GM21576 (cell line): ENCODE results near the gene PDE9A.
"Not testable (repeated sequence)": the region's sequence is repeated elsewhere in the genome, so short reads cannot be mapped to it uniquely, and the experiment has no call there.

Experiments
- ATAC-seq: cut with Tn5 transposase; IDR thresholded peaks from one replicate; pipeline ENCODE4 v1.9.1; 2021; ENCODE audit warnings: mild to moderate bottlenecking, moderate library complexity; ENCODE audit not compliant: unreplicated experiment

The PDE9A gene

DNA sequence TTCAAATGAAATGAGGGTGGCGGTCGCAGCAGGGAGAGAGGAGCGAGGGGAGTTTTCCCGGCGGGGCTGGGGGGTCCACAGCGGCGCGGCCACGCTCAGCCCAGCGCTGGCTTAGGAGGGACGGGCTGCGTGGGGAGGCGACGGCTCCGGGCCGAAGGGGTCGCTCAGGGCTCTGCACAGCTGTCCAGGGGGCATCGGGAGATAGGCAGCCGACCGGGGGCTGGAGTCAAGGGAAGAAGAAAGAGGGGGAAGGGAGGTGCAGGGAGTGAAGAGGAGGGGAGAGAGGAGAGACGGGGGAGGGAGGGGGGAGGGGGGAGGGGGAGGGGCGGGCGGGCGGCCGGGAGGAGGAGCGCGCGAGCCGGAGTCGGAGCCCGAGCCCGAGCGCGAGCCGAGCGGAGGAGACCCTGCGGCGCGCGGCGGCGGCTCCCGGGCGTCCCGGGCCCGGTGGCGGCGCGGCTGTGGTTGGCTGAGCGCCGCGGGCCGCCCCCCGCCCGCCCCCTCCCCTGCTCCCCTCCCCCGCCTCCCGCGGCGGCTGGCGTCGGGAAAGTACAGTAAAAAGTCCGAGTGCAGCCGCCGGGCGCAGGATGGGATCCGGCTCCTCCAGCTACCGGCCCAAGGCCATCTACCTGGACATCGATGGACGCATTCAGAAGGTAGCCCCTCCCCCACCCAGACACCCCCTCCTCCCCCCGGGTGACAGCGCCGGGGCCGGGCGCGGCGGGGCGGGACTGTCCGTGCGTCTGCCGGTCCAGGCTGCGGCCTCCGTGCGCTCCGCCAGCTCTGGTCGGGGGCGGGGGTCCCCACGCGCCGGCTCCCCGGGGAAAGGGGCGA is at the start of gene PDE9A:
Gene PDE9A, plus strand, starts transcription at position 391 of the 831 bp plus-strand sequence. Its CDS starts 194 bp downstream, at position 585.
- no peak for ATAC-seq

DNA sequence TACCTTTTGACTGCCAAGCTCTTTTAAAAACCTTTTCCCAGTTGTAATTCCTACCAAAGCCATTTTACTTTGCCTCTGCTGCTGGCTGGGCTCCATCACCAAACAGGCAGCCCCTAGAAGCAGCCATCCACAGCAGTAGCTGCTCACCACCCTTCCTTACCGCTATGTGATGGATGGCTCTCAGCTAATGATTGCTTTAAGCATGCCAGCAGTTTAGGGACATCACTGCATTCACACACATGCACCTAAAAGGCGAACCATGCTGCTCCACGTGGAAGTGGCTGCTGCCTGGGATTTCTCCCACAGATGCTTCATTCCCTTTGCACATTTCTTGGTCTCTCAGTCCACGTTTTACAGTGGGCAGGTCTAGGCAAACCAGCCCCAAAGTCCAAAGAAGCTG is 46.3 kb upstream of the PDE9A start:
- no peak for ATAC-seq

DNA sequence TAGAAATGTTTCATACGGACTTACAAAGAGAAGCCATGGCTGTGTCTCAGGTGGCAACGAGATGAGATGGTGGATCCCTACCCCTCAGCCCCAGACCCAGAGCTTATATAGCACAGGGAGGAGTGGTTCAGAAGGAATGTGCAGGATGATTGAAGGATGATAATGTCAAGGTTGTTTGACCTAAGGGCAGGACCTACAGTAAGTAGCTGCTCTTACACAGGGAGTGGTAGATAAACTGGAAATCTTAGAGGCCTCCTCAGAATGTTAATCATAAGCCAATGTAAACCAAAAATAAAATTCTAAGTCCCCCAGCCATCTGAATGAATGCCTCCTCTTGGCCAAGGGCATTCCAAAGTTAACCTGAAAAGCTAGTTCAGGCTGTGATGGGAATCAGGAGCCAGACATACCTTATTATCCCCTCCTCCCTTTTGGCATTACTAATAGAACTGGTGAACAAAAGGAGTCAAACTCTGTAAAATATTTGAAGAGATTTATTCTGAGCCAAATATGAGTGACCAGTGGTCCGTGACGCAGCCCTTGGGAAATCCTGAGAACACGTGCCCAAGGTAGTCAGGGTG is 45.8 kb upstream of the PDE9A start:
- no peak for ATAC-seq

GRCh38 chr21:42608446-42608845 is 45.0 kb upstream of the PDE9A start:
- ATAC-seq: no peak

DNA sequence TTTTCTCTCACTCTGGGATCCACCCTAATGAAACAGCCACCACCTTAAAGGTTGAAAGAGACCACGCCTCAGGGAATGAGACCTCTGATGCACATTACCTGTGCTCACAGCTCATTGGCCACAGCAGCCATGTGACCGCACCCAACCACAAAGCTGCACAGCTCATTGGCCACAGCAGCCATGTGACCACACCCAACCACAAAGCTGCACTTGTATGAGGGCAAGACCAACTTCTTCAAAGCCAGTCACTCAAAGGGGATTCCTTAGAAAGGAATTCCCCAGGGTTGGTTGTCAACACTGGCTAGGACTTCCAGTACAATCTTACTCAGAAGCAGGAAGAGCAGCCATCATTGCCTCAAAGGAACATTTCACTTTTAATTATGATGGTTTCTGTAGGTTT is 43.6 kb upstream of the PDE9A start:
- ATAC-seq: no peak

GRCh38 chr21:42611852-42612251 is 41.6 kb upstream of the PDE9A start:
- ATAC-seq: no peak

GRCh38 chr21:42612390-42612789 is 41.0 kb upstream of the PDE9A start:
- no peak for ATAC-seq

DNA sequence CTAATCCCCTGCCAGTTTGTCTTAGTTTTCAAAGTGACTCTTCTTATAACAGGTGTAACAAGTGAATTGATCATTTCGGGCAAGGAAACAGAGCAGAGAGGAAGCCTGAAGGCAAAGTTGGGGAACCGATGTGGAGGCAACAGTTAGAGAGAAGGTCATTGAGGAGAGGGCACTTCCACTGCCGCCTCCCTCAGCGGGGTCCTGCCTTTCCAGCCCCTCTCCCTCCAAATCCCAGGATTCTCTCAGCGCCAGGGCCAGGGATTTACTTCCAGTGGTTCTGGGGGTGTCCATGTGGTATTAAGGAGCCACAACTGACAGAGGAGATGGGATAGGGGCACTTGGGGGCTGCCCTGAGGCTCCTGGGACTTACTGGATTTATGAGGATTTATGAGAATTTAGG is 39.7 kb upstream of the PDE9A start:
- no peak for ATAC-seq

GRCh38 chr21:42614396-42614795 is 39.0 kb upstream of the PDE9A start:
- no peak for ATAC-seq

DNA sequence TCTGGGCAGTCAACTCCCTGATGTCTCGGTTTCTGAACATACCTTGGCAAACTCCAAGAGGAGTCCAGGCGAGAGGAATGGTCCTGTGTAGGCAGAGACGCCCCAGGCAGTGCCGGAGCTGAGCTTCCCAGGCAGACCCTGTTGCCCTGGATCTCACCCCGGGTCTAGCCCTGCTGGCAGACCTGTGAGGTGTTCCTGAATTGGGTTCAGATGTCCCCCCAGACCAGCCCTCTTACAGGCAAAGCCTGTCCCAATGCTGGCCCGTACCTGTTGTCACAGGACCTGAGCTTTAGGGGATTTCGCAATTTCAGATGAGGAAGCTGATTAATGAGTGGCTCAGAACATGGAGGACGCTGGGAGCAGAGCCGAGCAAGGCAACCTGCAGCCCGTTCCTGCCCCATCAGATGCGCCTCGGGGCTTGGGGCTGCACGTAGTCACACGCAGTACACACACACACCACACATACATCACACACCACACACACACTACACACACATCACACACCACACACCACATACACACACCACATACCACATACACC is 38.5 kb upstream of the PDE9A start:
- no peak for ATAC-seq

DNA sequence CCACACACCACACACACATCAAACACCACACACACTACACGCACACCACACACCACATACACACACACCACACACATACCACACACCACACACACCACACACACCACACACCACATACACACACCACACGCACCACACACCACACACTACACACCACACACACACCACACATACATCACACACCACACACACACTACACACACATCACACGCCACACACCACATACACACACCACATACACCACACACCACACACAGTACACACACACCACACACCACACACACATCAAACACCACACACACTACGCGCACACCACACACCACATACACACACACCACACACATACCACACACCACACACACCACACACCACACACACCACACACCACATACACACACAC is 38.0 kb upstream of the PDE9A start:
- not testable (repeated sequence) for ATAC-seq

DNA sequence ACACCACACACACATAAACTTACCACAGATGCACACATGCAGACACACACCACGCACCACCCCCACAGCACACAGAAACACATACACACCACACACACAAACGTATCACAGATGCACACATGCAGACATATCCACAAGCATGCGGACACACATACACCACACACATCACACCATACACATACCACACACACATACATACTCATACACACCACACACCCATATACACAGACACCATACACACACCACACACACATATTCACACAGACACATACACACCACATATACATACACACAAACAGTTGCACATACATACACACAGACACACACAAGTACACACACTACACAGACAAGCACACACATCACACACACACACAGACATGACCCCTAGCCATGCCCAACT is 37.5 kb upstream of the PDE9A start:
- ATAC-seq: no peak

- no peak for ATAC-seq
These were observed 37.0 kb upstream of the PDE9A start for GRCh38 chr21:42616446-42616845.

- no peak for ATAC-seq
These were observed 36.5 kb upstream of the PDE9A start for GRCh38 chr21:42616941-42617340.

- ATAC-seq: no peak
These were observed 35.9 kb upstream of the PDE9A start for GRCh38 chr21:42617486-42617885.

DNA sequence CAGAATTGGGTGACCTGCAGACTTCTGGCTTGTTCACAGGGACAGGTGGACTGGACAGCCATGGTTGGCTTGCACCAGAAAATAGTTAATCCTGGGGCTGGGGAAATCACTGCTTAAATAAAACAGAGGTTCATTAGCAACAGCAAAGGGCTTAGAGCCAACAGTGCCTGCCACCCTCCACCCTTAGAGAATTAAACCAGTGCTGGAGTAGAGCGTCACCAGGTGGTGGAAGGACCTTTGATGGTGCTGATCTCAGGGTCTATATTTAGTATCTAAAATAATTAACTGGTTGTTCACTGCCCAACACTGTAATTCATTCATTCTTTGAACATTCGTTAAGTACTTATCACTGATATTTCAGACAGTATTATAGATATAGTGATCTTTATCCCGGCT is 34.7 kb upstream of the PDE9A start:
- ATAC-seq: no peak

DNA sequence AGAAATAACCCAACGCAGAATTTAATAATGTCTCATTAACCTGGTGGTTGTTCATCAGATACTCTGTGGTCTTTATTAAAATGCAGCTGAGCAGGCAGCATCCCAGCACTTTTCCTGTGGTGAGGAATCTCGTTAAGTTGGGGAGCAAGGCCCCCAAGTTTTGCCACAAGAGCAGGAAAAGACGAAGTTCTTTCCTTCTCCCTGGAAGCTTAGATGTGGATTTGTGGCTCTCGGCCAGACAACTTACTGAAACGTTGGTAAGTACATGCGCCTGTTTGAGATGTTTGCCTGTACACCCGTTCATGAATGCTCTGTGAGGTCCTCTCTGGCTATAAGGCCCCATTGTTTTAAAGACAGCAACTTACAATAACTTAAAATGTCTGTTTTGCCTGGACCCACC is 34.3 kb upstream of the PDE9A start:
- no peak for ATAC-seq

DNA sequence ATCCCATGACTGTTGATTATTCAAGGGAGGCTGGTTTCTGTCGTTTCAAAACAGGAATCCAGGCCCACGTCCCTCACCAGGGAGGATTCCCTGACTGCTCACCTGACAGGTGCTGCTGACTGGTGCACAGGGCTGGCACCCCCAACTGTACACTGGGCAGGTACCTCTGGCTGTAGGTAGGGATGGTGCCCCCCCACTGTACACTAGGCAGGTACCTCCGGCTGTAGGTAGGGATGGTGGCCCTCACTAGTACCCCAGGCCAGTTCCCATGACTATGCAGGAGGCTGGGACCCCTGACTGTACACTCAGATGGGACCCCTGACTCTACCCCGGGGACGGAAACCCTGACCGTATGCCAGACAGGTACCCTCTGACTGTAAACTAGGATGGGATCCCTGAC is 33.6 kb upstream of the PDE9A start:
- ATAC-seq: no peak

GRCh38 chr21:42621166-42621818 is 32.1 kb upstream of the PDE9A start:
- ATAC-seq: no peak

GRCh38 chr21:42621819-42622177 is 31.6 kb upstream of the PDE9A start:
- no peak for ATAC-seq

DNA sequence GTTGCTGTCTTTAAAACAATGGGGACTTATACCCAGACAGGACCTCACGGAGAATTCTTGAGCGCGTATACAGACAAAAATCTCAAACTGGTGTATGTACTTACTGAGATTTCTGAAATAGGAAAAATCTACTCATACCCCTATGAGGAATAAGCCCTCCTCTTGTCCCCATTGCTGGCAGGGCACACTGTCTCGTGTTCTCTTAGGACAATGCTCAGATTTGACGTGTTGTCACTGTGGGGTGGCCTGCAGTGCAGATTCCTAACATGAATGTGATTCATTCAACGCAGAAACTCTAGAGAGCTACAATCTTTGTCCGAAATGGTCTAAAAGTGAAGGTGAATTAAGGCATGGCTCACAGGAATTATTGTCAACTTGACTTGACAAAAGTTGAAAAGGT is 31.1 kb upstream of the PDE9A start:
- no peak for ATAC-seq

DNA sequence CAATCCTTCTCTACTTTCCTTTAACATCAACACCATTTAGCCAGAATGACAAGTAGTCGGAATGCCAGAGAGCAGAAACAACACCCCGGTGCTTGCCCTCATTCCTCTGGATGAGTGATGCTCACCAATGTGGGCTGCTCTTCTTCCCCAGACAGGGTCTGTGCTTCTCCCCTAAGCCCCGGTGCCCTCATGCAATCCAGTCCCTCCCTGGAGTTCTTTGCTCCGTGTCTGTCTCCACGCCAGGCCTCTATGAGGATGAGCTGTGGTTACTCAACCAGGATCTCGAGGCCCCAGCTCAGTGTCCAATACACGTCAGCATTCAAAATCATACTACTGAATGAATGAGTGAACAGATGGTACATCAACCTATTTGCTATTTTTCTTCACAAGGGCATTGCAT is 29.7 kb upstream of the PDE9A start:
- no peak for ATAC-seq
